ENCODE data around the gene DNAAF5. TPM values are rescaled to one million over a fixed set of nuclear protein-coding genes. Genes with fewer than 3 reads are reported as not detected.

DNAAF5 gene
- total and polyA plus RNA-seq, 2 of the 13 experiments (the other 11 are each of a cell fraction or from before 2014, with no cell fraction given), result 11.9 to 21.5 TPM

DNA sequence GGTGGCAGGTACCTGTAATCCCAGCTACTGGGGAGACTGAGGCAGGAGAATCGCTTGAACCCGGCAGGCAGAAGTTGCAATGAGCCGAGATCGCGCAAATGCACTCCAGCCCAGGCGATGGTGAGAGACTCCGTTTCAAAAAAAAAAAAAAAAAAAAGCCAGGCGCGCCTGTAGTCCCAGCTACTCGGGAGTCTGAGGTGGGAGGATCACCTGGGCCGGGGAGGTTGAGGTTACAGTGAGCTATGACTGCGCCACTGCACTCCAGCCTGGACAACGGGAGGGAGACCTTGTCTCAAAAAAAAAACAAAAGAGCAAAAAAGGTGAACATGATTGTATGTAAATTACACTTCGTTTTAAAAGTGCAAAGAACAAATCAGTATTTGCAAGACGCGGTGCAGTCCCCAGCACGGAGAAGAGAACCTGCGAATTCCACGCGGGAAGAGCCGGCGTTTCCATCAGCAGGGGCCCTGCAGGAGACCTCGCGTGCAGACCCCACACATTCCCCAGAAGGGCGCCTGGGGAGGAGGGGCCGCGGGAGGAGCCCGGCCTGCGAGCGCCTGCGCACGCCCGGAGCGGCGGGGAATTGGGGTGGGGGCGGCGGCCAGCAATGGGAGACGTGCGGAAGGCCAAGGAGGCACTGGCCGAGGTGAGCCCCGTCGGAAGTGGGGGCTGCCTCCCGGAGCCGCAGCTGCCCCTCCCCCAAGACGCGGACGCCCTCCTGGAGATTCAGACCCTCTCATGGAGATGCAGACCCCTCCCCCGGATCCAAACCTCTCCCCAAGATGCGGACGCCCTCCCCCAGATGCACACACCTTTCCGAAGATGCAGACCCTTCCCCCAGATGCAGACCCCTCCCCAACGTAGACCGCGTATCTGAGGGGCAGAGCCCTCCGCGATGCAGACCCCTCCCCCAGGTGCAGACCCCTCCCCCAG is 89.1 kb downstream of the DNAAF5 start (continued):
- TF ChIP-seq, protein P1, sequence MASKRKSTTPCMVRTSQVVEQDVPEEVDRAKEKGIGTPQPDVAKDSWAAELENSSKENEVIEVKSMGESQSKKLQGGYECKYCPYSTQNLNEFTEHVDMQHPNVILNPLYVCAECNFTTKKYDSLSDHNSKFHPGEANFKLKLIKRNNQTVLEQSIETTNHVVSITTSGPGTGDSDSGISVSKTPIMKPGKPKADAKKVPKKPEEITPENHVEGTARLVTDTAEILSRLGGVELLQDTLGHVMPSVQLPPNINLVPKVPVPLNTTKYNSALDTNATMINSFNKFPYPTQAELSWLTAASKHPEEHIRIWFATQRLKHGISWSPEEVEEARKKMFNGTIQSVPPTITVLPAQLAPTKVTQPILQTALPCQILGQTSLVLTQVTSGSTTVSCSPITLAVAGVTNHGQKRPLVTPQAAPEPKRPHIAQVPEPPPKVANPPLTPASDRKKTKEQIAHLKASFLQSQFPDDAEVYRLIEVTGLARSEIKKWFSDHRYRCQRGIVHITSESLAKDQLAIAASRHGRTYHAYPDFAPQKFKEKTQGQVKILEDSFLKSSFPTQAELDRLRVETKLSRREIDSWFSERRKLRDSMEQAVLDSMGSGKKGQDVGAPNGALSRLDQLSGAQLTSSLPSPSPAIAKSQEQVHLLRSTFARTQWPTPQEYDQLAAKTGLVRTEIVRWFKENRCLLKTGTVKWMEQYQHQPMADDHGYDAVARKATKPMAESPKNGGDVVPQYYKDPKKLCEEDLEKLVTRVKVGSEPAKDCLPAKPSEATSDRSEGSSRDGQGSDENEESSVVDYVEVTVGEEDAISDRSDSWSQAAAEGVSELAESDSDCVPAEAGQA (IDR thresholded peaks at IDR 0.05; ENCODE audit: low read depth), result no peak
- TF ChIP-seq, protein P1 (CRISPR knock-in tag; IDR thresholded peaks at IDR 0.05; ENCODE audit: borderline replicate concordance), result no peak
- TF ChIP-seq NFYC (CRISPR knock-in tag; IDR thresholded peaks at IDR 0.05), result no peak
- TF ChIP-seq, protein P2, sequence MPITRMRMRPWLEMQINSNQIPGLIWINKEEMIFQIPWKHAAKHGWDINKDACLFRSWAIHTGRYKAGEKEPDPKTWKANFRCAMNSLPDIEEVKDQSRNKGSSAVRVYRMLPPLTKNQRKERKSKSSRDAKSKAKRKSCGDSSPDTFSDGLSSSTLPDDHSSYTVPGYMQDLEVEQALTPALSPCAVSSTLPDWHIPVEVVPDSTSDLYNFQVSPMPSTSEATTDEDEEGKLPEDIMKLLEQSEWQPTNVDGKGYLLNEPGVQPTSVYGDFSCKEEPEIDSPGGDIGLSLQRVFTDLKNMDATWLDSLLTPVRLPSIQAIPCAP (CRISPR knock-in tag; IDR thresholded peaks at IDR 0.05; ENCODE audit: low read depth), result no peak
- TF ChIP-seq TARDBP (CRISPR knock-in tag; IDR thresholded peaks at IDR 0.05), result no peak
- no peak for TF ChIP-seq TCF7L2 (IDR thresholded peaks at IDR 0.05; ENCODE audit: low read depth, low read length)
- no peak for TF ChIP-seq ZNF605 (CRISPR knock-in tag; IDR thresholded peaks at IDR 0.05)
- TF ChIP-seq ZNF841 (CRISPR knock-in tag; IDR thresholded peaks at IDR 0.05; ENCODE audit: borderline replicate concordance), result no peak
- no peak for TF ChIP-seq ZNF660 (CRISPR knock-in tag; IDR thresholded peaks at IDR 0.05; ENCODE audit: borderline replicate concordance, low read depth)
- no peak for TF ChIP-seq NR2C2 (CRISPR knock-in tag; IDR thresholded peaks at IDR 0.05; ENCODE audit: borderline replicate concordance)
- TF ChIP-seq, protein P3, sequence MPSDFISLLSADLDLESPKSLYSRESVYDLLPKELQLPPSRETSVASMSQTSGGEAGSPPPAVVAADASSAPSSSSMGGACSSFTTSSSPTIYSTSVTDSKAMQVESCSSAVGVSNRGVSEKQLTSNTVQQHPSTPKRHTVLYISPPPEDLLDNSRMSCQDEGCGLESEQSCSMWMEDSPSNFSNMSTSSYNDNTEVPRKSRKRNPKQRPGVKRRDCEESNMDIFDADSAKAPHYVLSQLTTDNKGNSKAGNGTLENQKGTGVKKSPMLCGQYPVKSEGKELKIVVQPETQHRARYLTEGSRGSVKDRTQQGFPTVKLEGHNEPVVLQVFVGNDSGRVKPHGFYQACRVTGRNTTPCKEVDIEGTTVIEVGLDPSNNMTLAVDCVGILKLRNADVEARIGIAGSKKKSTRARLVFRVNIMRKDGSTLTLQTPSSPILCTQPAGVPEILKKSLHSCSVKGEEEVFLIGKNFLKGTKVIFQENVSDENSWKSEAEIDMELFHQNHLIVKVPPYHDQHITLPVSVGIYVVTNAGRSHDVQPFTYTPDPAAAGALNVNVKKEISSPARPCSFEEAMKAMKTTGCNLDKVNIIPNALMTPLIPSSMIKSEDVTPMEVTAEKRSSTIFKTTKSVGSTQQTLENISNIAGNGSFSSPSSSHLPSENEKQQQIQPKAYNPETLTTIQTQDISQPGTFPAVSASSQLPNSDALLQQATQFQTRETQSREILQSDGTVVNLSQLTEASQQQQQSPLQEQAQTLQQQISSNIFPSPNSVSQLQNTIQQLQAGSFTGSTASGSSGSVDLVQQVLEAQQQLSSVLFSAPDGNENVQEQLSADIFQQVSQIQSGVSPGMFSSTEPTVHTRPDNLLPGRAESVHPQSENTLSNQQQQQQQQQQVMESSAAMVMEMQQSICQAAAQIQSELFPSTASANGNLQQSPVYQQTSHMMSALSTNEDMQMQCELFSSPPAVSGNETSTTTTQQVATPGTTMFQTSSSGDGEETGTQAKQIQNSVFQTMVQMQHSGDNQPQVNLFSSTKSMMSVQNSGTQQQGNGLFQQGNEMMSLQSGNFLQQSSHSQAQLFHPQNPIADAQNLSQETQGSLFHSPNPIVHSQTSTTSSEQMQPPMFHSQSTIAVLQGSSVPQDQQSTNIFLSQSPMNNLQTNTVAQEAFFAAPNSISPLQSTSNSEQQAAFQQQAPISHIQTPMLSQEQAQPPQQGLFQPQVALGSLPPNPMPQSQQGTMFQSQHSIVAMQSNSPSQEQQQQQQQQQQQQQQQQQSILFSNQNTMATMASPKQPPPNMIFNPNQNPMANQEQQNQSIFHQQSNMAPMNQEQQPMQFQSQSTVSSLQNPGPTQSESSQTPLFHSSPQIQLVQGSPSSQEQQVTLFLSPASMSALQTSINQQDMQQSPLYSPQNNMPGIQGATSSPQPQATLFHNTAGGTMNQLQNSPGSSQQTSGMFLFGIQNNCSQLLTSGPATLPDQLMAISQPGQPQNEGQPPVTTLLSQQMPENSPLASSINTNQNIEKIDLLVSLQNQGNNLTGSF (CRISPR knock-in tag; IDR thresholded peaks at IDR 0.05), result no peak
- TF ChIP-seq ZNF263 (CRISPR knock-in tag; IDR thresholded peaks at IDR 0.05), result peak; percentile 82
- no peak for TF ChIP-seq NR2F6 (IDR thresholded peaks at IDR 0.05)
- no peak for TF ChIP-seq NR2F6 (CRISPR knock-in tag; IDR thresholded peaks at IDR 0.05)
- no peak for TF ChIP-seq ZSCAN25 (CRISPR knock-in tag; IDR thresholded peaks at IDR 0.05)
- TF ChIP-seq ZNF777 (CRISPR knock-in tag; IDR thresholded peaks at IDR 0.05), result peak; percentile 86
- TF ChIP-seq CHD2 (IDR thresholded peaks at IDR 0.05; ENCODE audit: low read depth, low read length), result no peak
- no peak for TF ChIP-seq HNF4A (CRISPR knock-in tag; IDR thresholded peaks at IDR 0.05)
- no peak for TF ChIP-seq ARNT (IDR thresholded peaks at IDR 0.05)

All from HepG2 (cell line).